Tibial nerve (tissue), 4 donors: ENCODE measurements around the gene TTC33.

Experiments used
- EP300 ChIP-seq, 2 donors: sonication (generic); formaldehyde crosslinking; IDR thresholded peaks; one replicate each; pipeline ENCODE4 v1.6.1; 2017; ENCODE audit warnings: antibody characterized with exemption in 2 of 2, mild to moderate bottlenecking in 1 of 2
- POLR2A ChIP-seq, 2 donors: fragments of 450-650 bp; IDR thresholded peaks; one replicate each; pipeline ENCODE4 v1.6.1; 2017; ENCODE audit warnings: antibody characterized with exemption in 2 of 2, mild to moderate bottlenecking in 2 of 2, moderate library complexity in 2 of 2
- TF ChIP-seq, protein P1 (sequence below), 5 experiments: fragments of 200-600 bp in 3 of 5; fragments of 450-650 bp in 2 of 5; sonication (generic) in 3 of 5; IDR thresholded peaks; one replicate each; pipeline ENCODE4 v1.5.1; 2016 to 2019; ENCODE audit warnings: antibody characterized with exemption in 5 of 5, mild to moderate bottlenecking in 3 of 5, moderate library complexity in 2 of 5

DNA sequence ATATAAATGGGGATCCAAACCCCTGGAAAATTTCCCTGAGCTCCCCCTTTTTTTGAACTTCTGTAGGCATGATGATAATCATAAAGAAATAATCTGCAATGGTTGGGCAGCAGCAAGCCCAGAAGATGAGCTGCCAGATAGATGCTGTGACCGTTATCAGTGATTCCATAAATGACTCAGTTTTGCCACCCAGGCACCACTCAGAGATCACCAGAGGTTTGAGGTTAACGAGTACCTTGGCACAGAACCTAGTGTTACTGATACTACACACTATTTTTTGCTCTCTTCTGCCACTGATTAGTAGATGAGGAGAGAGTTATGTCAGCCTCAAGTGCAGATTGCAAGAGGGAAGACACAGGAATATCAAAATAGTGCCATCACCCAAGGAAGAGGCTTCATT, 275.4 kb downstream of the TTC33 start:
- TF ChIP-seq POLR2A (IDR thresholded peaks at IDR 0.05) (no peak), EP300 (IDR thresholded peaks at IDR 0.05) (no peak)
- TF ChIP-seq, protein P1, sequence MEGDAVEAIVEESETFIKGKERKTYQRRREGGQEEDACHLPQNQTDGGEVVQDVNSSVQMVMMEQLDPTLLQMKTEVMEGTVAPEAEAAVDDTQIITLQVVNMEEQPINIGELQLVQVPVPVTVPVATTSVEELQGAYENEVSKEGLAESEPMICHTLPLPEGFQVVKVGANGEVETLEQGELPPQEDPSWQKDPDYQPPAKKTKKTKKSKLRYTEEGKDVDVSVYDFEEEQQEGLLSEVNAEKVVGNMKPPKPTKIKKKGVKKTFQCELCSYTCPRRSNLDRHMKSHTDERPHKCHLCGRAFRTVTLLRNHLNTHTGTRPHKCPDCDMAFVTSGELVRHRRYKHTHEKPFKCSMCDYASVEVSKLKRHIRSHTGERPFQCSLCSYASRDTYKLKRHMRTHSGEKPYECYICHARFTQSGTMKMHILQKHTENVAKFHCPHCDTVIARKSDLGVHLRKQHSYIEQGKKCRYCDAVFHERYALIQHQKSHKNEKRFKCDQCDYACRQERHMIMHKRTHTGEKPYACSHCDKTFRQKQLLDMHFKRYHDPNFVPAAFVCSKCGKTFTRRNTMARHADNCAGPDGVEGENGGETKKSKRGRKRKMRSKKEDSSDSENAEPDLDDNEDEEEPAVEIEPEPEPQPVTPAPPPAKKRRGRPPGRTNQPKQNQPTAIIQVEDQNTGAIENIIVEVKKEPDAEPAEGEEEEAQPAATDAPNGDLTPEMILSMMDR (IDR thresholded peaks at IDR 0.05), result no peak
